Neutrophil (primary cell): Measurements from ENCODE around the gene KRT7.

Experiments used
- H3K27ac ChIP-seq: fragments of 200-600 bp; sonication (generic); 2 replicates; pipeline ENCODE4 v1.5.1; 2016; ENCODE audit warnings: mild to moderate bottlenecking, moderate library complexity
- H3K27me3 ChIP-seq: fragments of 200-600 bp; sonication (generic); 2 replicates; pipeline ENCODE4 v1.6.0; 2016; ENCODE audit warnings: mild to moderate bottlenecking
- H3K36me3 ChIP-seq: fragments of 200-600 bp; sonication (generic); 2 replicates; pipeline ENCODE4 v1.5.1; 2017
- H3K4me1 ChIP-seq, 2 experiments: fragments of 200-600 bp in 1 of 2; sonication (generic) in 1 of 2; 1 replicate in 1 of 2; 2 replicates in 1 of 2; pipeline versions ENCODE4 v1.5.1 to v1.6.1; 2013 to 2016; ENCODE audit warnings: low read depth in 1 of 2, low read length in 1 of 2, mild to moderate bottlenecking in 1 of 2, moderate library complexity in 1 of 2; ENCODE audit not compliant: control insufficient read depth in 1 of 2, insufficient read depth in 1 of 2
- H3K4me3 ChIP-seq, 2 experiments: fragments of 200-600 bp in 1 of 2; sonication (generic) in 1 of 2; 1 replicate in 1 of 2; 2 replicates in 1 of 2; pipeline ENCODE4 v1.5.1; 2013 to 2016; ENCODE audit warnings: low read depth in 1 of 2, low read length in 1 of 2, mild to moderate bottlenecking in 1 of 2, moderate library complexity in 1 of 2
- H3K9me3 ChIP-seq: fragments of 200-600 bp; sonication (generic); 2 replicates; pipeline ENCODE4 v1.5.1; 2016
- TF ChIP-seq, protein P1 (sequence below): fragments of 200-600 bp; sonication (generic); IDR thresholded peaks from 2 replicates; pipeline ENCODE4 v1.5.1; 2016; ENCODE audit warnings: antibody characterized with exemption

The KRT7 gene

GRCh38 chr12:52222692-52223091, 10.4 kb upstream of the KRT7 start:
- TF ChIP-seq, protein P1, sequence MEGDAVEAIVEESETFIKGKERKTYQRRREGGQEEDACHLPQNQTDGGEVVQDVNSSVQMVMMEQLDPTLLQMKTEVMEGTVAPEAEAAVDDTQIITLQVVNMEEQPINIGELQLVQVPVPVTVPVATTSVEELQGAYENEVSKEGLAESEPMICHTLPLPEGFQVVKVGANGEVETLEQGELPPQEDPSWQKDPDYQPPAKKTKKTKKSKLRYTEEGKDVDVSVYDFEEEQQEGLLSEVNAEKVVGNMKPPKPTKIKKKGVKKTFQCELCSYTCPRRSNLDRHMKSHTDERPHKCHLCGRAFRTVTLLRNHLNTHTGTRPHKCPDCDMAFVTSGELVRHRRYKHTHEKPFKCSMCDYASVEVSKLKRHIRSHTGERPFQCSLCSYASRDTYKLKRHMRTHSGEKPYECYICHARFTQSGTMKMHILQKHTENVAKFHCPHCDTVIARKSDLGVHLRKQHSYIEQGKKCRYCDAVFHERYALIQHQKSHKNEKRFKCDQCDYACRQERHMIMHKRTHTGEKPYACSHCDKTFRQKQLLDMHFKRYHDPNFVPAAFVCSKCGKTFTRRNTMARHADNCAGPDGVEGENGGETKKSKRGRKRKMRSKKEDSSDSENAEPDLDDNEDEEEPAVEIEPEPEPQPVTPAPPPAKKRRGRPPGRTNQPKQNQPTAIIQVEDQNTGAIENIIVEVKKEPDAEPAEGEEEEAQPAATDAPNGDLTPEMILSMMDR = no peak
- Histone ChIP-seq H3K9me3 (no peaks in the 10 kb centered on the region), H3K36me3 (no peaks in the 10 kb centered on the region), H3K4me3 (no peak overlapping the region), H3K27ac (no peak overlapping the region), H3K27me3 (peaks cover 65% of the 10 kb centered on the region), H3K4me1 (no peaks in the 10 kb centered on the region)

- Histone ChIP-seq H3K27ac (no peak overlapping the region), H3K36me3 (no peaks in the 10 kb centered on the region), H3K4me3 (no peak overlapping the region), H3K4me1 (no peaks in the 10 kb centered on the region), H3K9me3 (no peaks in the 10 kb centered on the region), H3K27me3 (peaks cover 67% of the 10 kb centered on the region)
- TF ChIP-seq, protein P1 = no peak
Measured at GRCh38 chr12:52223406-52224039, 9.5 kb upstream of the KRT7 start.

GRCh38 chr12:52224151-52224550, 8.9 kb upstream of the KRT7 start:
- Histone ChIP-seq H3K27ac (no peak overlapping the region), H3K9me3 (no peaks in the 10 kb centered on the region)

GRCh38 chr12:52225752-52226151, 7.3 kb upstream of the KRT7 start:
- Histone ChIP-seq H3K27me3 (peaks cover 78% of the 10 kb centered on the region), H3K27ac (no peak overlapping the region), H3K4me1 (no peaks in the 10 kb centered on the region), H3K9me3 (no peaks in the 10 kb centered on the region), H3K4me3 (no peak overlapping the region), H3K36me3 (no peaks in the 10 kb centered on the region)
- TF ChIP-seq, protein P1 = no peak

More at GRCh38 chr12:52224151-52224550, 8.9 kb upstream of the KRT7 start:
- H3K4me1 ChIP-seq = no peaks in the 10 kb centered on the region
- no peak overlapping the region for H3K4me3 ChIP-seq
- TF ChIP-seq, protein P1 = no peak
- H3K27me3 ChIP-seq = peaks cover 73% of the 10 kb centered on the region
- H3K36me3 ChIP-seq = no peaks in the 10 kb centered on the region

- Histone ChIP-seq H3K27ac (no peak overlapping the region), H3K9me3 (no peaks in the 10 kb centered on the region), H3K27me3 (peaks cover 78% of the 10 kb centered on the region), H3K4me3 (no peak overlapping the region), H3K4me1 (no peaks in the 10 kb centered on the region), H3K36me3 (no peaks in the 10 kb centered on the region)
- TF ChIP-seq, protein P1 = no peak
Measured at GRCh38 chr12:52226446-52226845, 6.6 kb upstream of the KRT7 start.
